Activated CD4-positive, CD25-positive, alpha-beta regulatory T cell treated with anti-CD3 and anti-CD28 coated beads, Interleukin-2, amount 50 U/mL, for 24 hours (primary cell): ENCODE results near the gene SRP19.
"Not testable (repeated sequence)": the region's sequence is repeated elsewhere in the genome, so short reads cannot be mapped to it uniquely, and the experiment has no call there.

Experiments
- ATAC-seq, 2 donors: fragments of 150-1000 bp; cut with Tn5 transposase; one replicate each; pipeline ENCODE4 v1.10.0; 2021; ENCODE audit warnings: mild to moderate bottlenecking in 1 of 2, moderate library complexity in 1 of 2

The SRP19 gene

GRCh38 chr5:112876362-112876761 is 15.3 kb downstream of the SRP19 start:
- ATAC-seq = no peak

DNA sequence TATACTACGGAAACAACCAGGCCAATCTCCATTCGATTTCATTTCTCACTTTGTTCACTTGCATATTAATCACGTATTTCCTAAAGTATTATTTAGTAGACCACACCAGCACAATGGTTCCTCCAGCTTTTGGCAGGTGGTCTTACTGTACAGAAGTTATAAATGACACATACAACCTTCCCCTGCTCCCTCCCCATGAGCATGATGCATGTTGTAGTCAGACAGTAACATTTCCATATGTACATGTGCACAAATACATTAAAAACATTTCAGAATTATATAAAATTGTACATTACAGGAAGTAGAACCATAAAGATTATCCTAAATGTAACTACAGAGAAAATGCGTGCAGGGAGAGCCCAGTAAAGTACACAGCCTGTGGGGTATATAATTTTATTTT is 17.0 kb downstream of the SRP19 start:
- no peak for ATAC-seq

- ATAC-seq = peak; percentile 91 to 94
These were observed 17.7 kb downstream of the SRP19 start for GRCh38 chr5:112878760-112879159.

DNA sequence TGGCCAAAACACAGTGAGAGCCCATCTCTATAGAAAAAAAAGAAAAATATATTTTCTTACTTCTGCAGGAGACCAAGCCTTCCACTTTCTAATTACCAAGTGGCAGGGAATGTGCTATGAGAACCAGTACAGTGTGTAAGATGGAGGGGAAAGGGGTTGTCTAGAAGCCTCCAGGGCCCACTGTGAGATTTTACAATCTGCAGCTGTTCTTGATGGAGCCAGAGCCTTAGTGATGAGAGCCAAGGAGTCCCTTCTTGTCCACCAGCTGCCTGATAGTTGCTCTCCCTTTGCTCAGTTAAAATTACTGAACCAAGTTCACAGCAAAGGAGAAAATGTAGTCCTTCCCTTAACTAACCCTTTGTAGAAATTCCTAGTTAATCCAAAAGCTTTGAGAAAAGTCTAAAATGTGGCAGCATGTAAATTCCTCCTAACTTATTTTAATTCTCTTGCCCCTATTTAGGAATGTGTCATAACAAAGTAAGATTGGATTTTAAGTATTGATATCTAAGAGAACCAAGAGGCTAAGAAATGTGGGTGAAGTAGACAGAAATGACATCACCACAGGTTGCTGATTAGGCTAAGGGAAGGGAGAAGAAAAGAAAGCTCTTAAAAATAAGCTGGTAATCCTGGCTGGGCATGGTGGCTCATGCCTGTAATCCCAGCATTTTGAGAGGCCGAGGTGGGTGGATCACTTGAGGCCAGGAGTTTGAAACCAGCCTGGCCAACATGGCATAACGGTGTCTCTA is 19.3 kb downstream of the SRP19 start:
- ATAC-seq = no peak

DNA sequence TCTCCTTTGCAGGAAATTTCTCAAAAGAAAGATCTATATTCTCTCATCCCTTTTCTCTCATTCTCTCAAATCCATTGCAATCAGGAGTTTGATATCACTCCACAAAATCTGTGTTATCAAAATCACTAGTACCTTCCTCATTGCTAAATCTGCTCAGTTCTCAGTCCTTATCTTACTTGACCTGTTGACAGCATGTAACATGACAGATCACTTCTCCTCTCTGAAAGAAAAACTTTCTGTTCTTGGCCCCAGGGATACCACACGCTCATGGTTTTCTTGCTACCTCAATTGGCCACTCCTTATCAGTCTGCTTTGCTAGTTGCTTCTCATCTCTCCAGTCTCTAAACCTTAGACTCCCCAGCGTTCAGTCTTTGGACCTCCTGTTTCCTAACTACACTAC is 22.1 kb downstream of the SRP19 start:
- ATAC-seq = no peak

DNA sequence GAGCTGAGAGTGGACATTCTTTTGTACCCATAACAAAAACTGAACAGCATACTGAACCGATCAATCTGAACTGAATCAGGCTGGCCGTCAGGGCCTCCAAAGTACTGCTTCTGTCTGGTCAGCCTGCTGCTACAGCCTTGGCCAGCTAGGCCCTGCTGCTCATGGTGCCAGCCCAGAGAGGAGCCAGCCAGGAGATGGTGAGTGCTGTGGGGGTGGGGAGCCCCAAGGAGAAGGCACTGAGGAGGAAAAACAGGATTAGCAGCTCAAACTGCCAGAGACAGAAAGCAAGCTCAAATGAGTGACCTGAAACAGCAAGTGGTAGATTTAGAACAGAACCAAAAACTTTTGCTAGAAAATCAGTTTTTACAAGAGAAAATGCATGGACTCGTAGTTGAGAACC is 23.9 kb downstream of the SRP19 start:
- ATAC-seq = no peak

DNA sequence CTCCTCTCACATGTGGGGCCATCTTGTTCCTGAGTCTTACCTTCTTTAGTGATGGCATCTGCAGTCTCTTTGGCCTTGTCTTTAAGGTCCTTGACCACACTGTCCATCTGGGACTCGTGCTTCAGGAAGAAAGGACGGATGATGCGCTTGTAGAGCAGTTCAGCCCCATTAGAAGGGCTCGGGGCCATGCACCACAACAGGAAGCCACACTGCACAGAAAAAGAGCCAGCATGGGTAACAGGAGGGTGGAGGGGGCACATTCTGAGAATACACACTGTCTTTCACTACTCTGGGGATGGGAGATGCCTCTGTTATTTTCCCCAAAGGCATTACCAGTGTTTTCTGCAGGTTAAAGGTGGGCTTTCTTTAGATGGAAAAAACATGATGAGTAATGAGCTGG is 25.9 kb downstream of the SRP19 start:
- peak in 1 of 2 donors; percentile 46 for ATAC-seq

GRCh38 chr5:112892066-112892465 is 31.0 kb downstream of the SRP19 start:
- not testable (repeated sequence) for ATAC-seq

DNA sequence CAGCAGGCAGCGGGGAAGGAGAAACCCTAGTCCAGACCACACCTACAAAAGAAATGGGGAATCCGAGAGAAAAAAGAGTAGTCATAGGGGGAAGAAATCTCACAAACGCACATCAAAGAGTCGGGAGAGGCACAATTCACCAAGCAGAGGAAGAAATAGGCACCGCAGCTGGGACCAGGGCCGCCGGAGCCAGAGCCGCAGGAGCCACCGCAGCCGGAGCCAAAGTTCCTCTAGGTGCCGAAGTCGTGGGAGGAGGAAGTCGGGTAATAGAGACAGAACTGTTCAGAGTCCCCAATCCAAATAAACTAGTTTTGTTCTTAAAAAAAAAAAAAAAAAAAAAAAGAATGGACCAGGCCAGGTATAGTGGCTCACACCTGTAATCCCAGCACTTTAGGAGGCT is 31.7 kb downstream of the SRP19 start:
- no peak for ATAC-seq

- no peak for ATAC-seq
These were observed 34.6 kb downstream of the SRP19 start for GRCh38 chr5:112895682-112896081.

- no peak for ATAC-seq
These were observed 41.5 kb downstream of the SRP19 start for GRCh38 chr5:112902561-112902960.

DNA sequence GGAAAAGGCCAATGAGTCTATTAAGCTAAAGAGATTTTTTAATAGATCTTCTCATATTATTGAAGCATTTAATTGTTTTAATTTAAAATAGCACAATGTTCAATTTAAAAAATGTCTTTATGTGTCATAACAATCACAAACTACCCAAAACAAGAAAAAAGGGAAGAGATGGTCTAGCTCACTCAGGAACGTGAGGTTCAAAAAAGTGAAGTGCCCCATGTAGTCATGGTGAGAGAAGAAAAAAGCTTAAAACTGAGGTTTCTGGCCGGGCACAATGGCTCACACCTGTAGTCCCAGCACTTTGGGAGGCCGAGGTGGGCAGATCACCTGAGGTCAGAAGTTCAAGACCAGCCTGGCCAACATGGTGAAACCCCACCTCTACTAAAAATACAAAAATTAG is 43.9 kb downstream of the SRP19 start:
- ATAC-seq = not testable (repeated sequence)

DNA sequence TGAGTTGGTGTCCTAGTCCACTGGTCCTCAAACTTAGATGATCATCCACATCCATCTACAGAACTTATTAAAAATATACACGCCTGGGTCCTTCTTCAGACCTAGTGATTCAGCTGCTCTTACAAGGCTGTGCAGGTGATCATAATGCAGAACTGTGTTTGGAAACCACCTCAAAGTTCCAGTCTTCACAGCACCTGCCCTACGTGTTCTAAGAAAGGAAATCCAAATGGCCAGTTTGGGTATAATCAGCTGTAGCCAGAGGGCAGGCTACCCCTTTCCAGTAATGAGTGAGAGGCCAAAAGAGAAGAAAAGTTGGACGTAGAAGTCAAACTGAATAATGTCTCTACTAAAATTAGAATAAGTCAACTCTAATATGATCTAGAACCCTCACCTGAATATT is 45.5 kb downstream of the SRP19 start:
- no peak for ATAC-seq

DNA sequence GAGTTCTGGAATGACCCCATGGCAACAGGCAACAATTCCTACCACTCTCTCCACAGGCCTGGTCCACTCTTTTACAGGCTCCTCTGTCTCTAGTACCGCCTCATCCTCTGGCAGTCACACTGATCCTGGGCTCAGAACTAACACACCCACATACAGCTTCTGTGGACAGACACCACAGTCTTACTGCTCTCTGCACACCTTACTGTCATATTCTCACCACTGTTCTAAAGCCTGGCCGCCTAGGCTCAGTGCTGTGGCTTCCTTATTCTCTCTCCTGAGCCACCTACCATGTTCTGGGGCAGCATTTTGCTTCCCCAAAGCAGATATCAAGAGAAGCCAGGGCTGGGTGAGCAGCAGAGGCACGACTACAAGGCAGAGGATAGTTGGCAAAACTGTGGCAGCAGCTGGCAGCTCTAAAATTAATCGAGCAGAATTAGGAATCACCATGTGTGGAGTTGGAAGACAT is 46.1 kb downstream of the SRP19 start:
- no peak for ATAC-seq

DNA sequence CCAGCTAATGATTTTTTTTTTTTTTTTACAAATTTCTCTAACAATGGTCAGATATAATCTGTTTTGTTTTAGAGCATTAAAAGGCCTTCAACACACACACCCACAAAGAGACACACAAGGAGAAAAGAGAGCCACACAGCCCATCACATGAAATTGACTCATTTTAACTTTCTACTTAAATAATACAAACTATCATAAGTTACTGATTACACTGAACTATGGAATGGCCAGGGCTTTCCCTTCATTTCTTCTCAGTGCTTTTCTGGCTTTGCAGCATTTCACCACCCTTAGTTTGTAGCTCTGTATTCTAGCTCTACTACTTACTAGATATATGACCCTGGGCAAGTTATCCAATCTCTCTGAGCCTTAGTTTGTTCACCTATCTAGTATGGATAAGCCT is 47.8 kb downstream of the SRP19 start:
- ATAC-seq = no peak

- ATAC-seq = no peak
These were observed 49.4 kb downstream of the SRP19 start for GRCh38 chr5:112910529-112910928.

GRCh38 chr5:112914584-112914983 is 53.5 kb downstream of the SRP19 start:
- ATAC-seq = peak in 1 of 2 donors; percentile 31

DNA sequence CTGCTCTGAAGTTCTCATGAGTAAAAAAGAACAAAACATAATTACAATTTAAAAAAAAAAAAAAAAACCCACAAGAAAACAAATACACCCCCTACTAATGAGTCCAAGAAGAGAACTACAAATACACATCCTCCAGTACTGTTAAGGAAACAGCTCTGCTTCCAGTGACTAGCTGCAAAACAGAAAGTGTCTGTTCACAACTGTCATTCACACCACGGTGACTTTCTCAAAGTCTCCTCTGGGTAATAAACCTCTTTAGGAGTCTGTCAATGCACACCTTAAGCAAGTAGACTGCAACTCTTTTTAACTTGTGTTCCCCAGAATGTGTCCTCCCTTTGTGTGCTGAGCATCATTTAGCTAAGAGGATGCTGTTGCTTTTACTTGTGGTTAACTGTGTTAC is 54.7 kb downstream of the SRP19 start:
- ATAC-seq = peak; percentile 52 to 67

DNA sequence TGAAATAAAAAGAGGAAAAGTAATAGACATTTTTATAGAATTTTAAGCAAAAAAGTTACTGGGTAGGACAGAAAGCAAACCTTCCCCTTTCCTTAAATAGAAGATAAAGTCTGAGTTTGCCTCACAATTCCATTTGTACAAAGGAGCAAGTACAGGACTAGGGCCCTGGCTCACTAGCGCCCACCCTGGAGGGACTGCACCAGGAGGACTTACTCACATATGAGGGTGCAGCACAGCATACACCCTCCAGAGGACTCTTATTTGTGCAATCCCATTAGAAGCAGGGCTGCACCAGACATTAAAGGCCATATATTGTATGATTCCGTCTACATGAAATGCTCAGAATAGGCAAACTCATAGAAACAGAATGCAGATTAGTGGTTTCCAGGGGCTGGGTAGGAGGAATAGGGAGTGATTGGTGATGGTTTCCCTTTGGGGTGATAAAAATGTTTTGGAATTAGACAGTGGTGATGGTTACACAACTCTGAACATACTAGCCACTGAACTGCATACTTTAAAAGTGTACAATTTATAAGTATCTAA is 56.4 kb downstream of the SRP19 start:
- ATAC-seq = no peak

- no peak for ATAC-seq
These were observed 57.0 kb downstream of the SRP19 start for GRCh38 chr5:112918136-112918535.

DNA sequence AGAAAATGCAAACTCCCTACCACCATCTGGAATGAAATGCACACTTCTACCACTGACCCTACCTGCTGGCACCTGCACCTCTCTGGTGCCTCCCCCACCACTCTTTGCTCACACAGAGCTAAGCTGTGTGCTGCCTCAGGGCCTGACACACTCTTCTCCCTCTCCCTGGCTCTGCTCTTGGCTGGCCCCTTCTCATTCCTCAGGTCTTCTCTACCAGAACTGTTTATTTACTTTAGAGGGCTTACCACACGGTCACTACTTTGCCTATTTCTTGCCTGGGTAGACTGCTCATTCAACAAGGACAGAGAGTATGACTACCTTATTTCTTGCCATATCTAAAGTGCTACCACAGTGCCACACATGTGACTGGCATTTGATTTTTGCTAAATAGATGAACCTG is 57.6 kb downstream of the SRP19 start:
- no peak for ATAC-seq
